SK-MEL-5 (cell line): ENCODE measurements around the gene VSTM4. TPM values are rescaled to one million over a fixed set of nuclear protein-coding genes. Genes with fewer than 3 reads are reported as not detected.

Experiments used
- DNase-seq: peaks from one replicate; pipeline ENCODE4 v3.0.0-alpha.2; 2016; ENCODE audit warnings: low read depth, low spot score
- in situ Hi-C: cut with HindIII; loops from 2 replicates; pipeline ENCODE4 v1.10.0; 2016; ENCODE audit warnings: low sequenced_read_pairs, high pct_unique_total_duplicates, low pct_unique_long_range_greater_than_20kb
- small RNA-seq, 2 experiments: library from RNA; depleted of rRNA; stranded (forward); fragments of <200 nt; gene quantifications; one replicate each; pipeline ENCODE3, GENCODE V24; 2014
- total RNA-seq: library from RNA; depleted of rRNA; stranded (reverse); fragments of >200 nt; shearing (Covaris generic); gene quantifications from 2 replicates; pipeline ENCODE4 v1.2.3, GENCODE V29; 2014; rRNA removed

The VSTM4 gene
- total RNA-seq, 1 experiment from 2014 or later = not detected

DNA sequence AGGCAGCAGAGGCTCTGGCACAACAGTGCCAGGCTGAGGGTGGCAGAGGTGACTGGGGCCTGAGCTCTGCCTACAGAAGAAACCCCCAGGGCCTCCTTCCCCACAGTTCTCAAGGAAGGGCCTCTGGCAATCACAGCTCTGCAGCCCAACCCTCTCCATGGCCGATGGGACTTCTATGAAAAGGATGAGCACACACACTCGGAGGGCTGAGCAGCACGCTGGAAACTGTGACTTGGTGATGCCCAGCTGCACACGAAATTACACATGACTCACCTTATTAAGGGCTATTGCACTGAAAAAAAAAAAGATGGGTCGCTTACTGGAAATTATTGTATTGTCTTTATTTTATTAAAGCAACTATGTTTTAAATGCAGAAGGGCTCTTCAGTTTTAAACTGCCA, 132.7 kb downstream of the VSTM4 start:
- in situ Hi-C loops = no loop called here
- DNase-seq = no peak

DNA sequence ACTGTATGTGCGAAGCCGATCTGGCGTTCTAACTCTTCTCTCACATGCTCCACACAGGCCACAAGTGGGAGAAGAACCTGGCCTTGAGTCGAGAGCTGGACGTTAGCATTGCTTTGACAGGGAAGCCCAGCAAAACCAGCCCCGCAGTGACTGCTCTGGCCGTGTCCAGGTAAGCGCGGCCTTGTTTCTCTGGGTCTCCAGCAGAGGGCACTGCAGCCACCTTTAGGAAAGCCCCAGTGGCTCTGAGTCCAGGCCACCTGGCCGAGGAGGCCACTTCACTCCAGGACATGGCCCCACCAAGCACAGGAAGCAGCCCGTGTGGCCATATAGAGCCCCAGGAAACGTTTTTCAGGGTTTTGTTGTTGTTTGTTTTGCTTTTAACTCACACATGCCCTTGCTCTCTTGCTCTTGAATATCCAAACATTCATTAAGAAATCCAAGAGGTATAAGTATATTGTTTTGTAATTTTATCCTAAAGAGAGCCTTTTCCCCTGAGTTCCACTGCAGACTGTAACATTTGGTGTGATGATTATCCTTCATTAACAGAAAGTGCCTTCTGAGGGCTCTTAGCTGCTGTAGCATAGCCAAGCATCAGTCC, 133.9 kb downstream of the VSTM4 start:
- DNase-seq = peak; percentile 53
- in situ Hi-C loops = no loop called here

DNA sequence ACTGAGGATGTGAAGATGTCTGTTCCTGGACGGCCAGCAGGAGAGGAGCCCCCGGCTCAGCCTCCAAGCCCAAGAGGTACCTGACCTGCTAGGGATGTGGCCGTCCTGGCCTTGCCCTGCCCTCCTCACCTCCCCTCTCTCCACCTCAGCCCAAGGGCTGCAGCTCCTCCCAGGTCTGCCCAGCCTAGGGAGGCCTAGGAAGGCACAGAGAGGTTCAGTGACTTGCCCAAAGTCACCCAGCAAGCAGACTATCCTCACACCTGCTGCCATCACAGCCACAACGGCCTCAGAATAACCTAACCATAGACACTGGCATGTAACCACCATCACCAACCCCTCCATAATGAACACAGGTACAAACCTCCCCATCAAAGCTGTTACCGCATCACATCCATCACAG, 137.0 kb downstream of the VSTM4 start:
- in situ Hi-C loops = no loop called here

DNA sequence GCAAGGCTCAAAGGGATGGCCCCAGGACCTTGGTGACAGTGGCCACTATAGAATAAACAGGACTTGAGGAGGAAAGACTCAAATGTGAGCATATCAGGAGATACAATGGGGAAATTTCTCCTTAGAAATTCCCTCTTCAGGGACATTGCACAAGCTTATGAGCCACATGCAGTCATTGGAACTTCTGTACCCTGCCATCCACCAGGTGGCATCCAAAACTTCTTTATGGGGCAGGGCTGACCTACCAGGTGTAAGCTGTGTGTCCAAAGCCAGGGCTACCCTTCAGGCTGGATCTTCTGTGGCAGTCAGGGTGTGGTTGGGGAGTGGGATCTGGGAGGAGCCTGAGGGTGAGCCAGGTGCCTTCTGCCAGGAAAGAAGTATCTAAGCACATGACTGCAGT, 139.1 kb downstream of the VSTM4 start:
- peak; percentile 15 for DNase-seq
- in situ Hi-C loops = no loop called here

More for the DNA sequence above, 137.0 kb downstream of the VSTM4 start:
- DNase-seq = no peak

DNA sequence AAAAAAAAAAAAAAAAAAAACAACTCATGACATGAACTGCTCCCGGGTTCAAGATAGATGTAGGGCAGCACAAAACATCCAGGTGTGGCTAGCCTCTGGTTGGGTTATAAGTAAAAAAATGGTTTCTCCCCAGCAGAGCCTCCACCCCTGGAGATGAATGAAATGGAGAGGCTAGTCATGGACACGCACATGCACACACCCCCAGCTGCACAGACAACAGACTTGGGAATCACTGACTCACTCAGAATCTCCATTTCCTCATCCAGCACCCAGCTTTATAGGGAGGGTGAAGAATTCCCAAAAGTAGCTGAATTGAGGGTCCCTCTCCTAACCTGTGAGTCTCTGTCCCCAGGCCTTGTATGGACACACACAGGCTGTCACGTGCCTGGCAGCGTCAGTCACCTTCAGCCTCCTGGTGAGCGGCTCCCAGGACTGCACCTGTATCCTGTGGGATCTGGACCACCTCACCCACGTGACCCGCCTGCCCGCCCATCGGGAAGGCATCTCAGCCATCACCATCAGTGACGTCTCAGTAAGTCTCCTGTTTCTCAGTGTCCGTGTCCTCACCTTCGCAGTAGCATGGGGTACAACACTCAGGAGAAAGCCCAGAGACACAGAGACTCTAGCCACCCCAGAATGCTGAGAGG, 140.7 kb downstream of the VSTM4 start:
- no peak for DNase-seq
- in situ Hi-C loops = no loop called here

DNA sequence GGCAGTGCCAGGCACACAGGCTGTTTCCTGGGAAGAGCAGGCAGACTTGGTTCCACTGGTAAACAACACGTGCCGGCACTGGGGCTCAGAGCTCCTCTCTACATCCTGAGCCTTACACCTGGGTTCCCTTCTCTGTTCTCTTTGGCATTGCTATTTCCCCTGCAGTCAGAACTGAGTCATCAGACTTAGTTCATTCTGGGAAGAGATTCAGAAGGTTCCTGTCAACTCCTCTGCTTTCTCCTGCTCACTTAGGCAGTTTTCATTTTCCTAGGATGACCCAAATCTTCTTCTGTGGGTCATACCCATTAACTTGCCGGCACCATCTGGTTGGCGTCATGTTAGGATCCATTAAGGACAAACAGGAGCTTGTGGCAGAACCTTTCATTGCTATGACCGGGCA, 142.3 kb downstream of the VSTM4 start:
- no peak for DNase-seq
- in situ Hi-C loops = no loop called here

DNA sequence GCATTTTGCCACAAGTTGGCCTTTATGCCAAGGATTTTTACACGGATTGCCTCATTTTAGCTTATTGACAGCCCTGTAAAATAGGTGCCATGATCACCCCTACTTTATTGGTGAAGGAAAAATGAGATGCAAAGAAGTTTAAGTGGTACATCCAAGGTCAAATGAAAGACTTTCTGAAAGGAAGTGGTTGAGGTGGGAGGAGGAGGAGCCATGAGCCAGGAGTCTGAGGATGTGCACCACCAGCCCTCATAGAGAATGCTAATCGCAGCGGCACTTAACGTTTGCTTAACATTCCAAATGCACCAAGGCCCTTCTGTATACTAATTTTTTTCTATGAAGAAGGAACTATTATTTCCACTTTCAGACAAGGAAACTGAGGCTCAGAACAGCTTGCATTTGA, 144.7 kb downstream of the VSTM4 start:
- in situ Hi-C loops = no loop called here
- DNase-seq = no peak

DNA sequence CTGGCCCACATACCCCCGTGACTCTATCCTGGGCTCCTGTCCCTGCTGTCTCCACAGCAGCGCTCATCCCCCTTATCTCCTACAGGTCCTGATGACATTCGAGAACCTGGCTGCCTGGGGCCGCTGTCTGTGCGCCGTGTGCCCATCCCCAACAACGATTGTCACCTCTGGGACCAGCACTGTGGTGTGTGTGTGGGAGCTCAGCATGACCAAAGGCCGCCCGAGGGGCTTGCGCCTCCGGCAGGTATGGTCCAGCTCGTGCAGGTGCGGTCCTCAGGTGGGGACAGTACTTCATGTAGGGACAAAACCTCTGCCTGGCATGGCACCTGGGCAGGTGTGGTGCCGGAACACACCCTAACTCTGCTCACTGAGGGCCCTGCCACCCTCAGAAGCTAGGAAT, 145.3 kb downstream of the VSTM4 start:
- DNase-seq = no peak
- in situ Hi-C loops = no loop called here

DNA sequence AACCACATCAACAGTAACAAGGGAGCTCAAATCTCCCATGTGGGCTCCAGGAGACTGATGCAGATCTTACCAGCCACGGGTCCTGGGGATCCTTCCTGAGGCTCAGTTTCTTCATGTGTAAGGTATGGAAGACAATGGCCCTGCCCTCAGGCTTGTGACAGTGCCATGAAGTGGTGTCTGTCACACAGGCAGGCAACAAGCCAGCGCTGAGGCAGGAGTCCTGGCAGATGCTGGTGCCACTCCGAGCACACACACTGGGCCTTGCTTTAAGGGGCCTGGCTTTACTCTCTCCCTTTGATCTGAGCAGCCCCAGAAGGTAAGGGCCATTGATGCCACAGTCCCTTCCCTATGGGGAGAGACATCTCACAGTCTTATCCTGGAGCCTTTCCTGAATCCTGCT, 147.3 kb downstream of the VSTM4 start:
- in situ Hi-C loops = no loop called here
- no peak for DNase-seq

DNA sequence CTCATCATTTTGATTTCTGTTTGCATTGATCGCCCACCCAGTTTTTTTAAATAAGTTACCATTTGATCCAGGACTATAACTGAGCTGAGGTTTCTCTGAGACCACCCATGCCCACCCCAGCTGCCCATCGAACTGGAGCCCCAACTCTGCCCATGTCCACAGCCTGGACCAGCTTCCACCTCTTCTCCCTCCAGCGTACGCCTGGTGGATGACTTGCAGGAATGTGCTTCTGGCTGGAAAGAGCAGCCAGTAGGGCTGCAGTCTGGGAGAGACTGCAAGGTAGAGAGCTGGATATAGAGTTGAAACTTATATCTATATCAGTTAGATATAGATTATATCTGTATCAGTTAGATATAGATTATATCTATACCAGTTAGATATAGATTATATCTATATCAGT, 149.9 kb downstream of the VSTM4 start:
- in situ Hi-C loops = no loop called here
- DNase-seq = no peak

Small RNA genes within 50 kb of the gene (small RNA-seq; reads per million reads assigned to genes)
- 0 reads per million in 2 experiments for gene MIR4294

Other genes with a start within 250 kb of the VSTM4 start
- not detected in 2 replicates for gene LRRC18, start 175.7 kb downstream of the VSTM4 start, total RNA-seq
- not detected in 2 replicates for gene FAM170B, start 18.5 kb upstream of the VSTM4 start, total RNA-seq
- gene TMEM273, start 72.9 kb upstream of the VSTM4 start, total RNA-seq = not detected in 2 replicates
- not detected in 2 replicates for gene C10orf71, start 183.6 kb upstream of the VSTM4 start, total RNA-seq